SJCRH30 (cell line): ENCODE measurements around the gene STRN. TPM values are rescaled to one million over a fixed set of nuclear protein-coding genes. Genes with fewer than 3 reads are reported as not detected.
"Not testable (repeated sequence)": the region's sequence is repeated elsewhere in the genome, so short reads cannot be mapped to it uniquely, and the experiment has no call there.

Experiments used
- DNase-seq, 2 experiments: peaks; one replicate each; pipeline ENCODE4 v3.0.0-alpha.2; 2015 to 2020
- H3K27ac ChIP-seq: fragments of 250-450 bp; sonication (Bioruptor Pico); 2 replicates; pipeline ENCODE4 v1.5.1; 2020; ENCODE audit warnings: mild to moderate bottlenecking, moderate library complexity
- H3K27me3 ChIP-seq: fragments of 250-450 bp; sonication (Bioruptor Pico); 2 replicates; pipeline ENCODE4 v1.5.1; 2020; ENCODE audit warnings: mild to moderate bottlenecking, moderate library complexity
- H3K36me3 ChIP-seq: fragments of 250-450 bp; sonication (Bioruptor Pico); 2 replicates; pipeline ENCODE4 v1.5.1; 2020; ENCODE audit warnings: mild to moderate bottlenecking, moderate library complexity
- H3K4me1 ChIP-seq: fragments of 250-450 bp; sonication (Bioruptor Pico); 2 replicates; pipeline ENCODE4 v1.5.1; 2020; ENCODE audit warnings: mild to moderate bottlenecking, moderate library complexity
- H3K4me3 ChIP-seq: fragments of 250-450 bp; sonication (Bioruptor Pico); 2 replicates; pipeline ENCODE4 v1.5.1; 2020; ENCODE audit warnings: mild to moderate bottlenecking, moderate library complexity
- H3K9me3 ChIP-seq: fragments of 250-450 bp; sonication (Bioruptor Pico); replicated peaks from 2 replicates; pipeline ENCODE4 v1.5.1; 2020; ENCODE audit warnings: mild to moderate bottlenecking, moderate library complexity
- total RNA-seq: library from RNA; depleted of rRNA; stranded (reverse); fragments of >200 nt; shearing (Covaris generic); gene quantifications from 2 replicates; pipeline ENCODE4 v1.2.3, GENCODE V29; 2014

Gene STRN
- total RNA-seq, 1 experiment from 2014 or later = 37.3 TPM

DNA sequence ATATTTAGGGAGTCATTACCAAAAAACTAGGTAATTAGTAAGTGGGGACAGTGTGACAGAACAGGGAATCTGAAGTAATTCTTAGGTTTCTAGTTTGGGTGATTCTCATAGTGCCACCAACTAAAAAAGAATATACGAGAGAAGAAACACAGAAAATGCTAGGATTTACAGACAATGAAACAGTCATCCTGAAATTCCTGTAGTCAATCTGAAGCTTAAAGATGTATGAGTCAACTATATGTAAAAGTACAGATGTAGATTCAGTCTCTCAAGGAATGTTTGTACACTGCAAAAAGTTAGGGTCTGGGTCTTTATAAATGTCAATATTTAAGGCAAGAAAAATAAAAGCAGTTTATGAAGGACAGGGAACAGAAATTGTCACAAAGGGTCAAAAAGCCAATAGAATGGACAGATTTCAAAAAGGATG is 107.0 kb downstream of the STRN start:
- H3K4me3 ChIP-seq = no peak overlapping the region
- DNase-seq = no peak
- no peaks in the 10 kb centered on the region for H3K27me3 ChIP-seq
- H3K9me3 ChIP-seq = no peaks in the 10 kb centered on the region
- no peak overlapping the region for H3K27ac ChIP-seq
- peaks cover 22% of the 10 kb centered on the region for H3K36me3 ChIP-seq
- H3K4me1 ChIP-seq = no peaks in the 10 kb centered on the region

DNA sequence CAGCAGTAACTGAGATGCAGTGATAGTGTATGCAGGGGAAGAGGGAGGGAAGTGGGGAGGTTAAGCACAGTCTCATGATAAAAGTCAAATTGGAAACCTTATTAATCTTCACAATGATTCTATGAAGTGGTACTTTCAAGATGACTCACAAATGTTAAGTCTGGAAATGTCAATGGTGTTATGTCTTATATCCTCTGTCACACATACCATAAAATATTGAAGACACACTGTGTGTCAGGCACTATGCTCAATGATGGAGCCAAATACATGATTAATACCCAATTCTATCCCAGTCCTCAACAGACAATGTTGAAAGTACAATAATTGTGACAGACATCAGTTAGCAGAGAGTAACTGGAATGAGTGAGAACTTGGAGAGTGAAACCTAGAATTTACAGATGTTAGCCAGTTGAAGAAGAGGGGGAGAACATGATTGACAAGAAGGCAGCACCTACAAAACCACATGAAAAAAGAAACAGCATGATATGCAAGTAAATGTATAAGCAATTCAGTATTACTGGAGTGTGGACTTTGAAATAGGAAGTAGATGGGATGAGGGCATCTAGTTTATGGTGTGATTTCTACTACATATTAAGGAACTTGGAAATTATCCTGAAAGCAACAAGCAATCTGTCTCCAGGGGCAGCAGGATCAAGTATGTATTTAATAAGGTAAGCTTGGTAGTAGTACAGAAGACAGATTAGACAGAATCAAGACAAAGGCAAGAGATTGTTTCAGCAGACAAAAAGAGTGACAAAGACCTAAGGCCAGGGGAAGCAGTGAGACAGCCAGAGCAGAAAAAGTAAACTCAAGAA is 107.6 kb downstream of the STRN start:
- Histone ChIP-seq H3K4me3 (no peak overlapping the region), H3K27me3 (no peaks in the 10 kb centered on the region), H3K27ac (no peak overlapping the region), H3K4me1 (no peaks in the 10 kb centered on the region), H3K36me3 (peaks cover 20% of the 10 kb centered on the region), H3K9me3 (no peaks in the 10 kb centered on the region)
- no peak for DNase-seq

DNA sequence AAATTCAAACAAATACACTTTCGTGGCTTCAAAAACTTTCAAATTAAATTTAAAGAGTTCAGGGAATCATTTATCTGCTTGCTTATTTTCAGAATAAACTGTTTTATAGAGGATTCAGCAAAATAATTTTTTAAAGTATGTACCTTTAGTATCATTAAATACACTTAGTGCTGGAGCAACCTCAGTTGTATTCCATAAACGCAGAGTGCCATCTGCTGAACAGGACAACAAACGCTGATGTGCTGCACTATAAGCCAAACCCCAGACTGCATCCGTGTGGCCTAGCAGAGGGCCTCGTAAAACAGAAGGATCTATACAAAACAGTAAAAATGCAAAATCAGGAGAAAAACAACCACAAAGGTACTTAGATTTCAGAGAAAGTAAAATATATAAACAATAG is 108.6 kb downstream of the STRN start:
- Histone ChIP-seq H3K4me1 (no peaks in the 10 kb centered on the region), H3K36me3 (peaks cover 20% of the 10 kb centered on the region), H3K4me3 (no peak overlapping the region), H3K27me3 (no peaks in the 10 kb centered on the region), H3K27ac (no peak overlapping the region), H3K9me3 (no peaks in the 10 kb centered on the region)
- DNase-seq = no peak

DNA sequence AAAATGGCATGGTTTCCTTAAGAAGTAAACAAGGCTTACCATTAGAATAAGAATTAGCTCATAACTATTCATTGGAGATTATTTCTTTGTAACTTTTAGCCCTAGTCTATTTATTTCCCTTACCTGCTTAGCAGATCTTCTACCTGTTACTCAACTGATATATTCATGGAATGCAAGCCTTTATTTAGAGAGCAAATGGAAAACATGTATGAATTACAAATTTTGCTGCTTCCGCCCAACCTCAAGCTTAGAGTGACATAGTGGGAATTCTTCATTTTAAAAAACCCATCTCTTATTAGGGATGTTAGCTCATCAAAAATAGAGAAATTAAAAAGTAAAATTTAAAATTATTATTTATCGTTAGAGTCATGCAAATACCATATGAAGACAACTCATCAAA is 110.9 kb downstream of the STRN start:
- no peak for DNase-seq
- Histone ChIP-seq H3K36me3 (peaks cover 24% of the 10 kb centered on the region), H3K4me3 (no peak overlapping the region), H3K27me3 (no peaks in the 10 kb centered on the region), H3K4me1 (no peaks in the 10 kb centered on the region), H3K9me3 (no peaks in the 10 kb centered on the region), H3K27ac (no peak overlapping the region)

DNA sequence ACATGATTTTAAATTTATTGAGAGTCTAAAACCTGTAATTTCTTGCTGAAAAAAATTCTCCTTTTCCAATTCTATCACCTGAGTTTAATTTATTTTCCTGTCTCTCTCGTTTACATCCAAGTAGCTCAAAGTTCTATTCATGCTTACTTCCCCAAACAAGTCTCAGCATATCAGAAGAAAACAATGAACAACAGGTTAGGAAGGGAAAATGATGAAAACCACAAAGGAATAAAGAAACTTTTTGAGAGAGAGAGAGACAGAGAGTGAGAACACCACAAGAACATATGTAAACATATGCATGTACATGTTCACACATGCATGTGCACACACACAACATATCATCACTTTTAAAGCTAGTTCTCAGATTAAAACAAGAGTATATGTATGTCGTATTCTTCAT is 112.1 kb downstream of the STRN start:
- Histone ChIP-seq H3K9me3 (no peaks in the 10 kb centered on the region), H3K36me3 (peaks cover 28% of the 10 kb centered on the region), H3K27me3 (no peaks in the 10 kb centered on the region)

DNA sequence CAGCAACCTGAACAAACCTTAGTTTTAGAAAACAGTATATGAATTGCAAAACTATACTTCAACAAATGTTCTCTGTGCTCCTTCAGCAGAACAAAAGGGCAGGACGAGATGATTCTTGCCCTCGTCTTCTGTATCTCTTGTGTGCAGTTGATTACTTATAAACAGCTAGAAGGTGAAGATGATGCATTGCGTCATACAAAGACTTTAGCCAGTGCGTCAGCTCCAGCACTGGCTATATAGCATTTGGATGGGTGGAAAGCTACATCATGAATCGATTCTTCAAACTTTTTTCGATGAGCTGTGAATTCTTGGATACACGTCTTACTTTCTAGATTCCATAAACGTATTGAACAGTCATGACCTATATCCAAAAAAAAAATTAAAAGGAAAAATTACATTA is 117.1 kb downstream of the STRN start:
- Histone ChIP-seq H3K27ac (no peak overlapping the region), H3K4me1 (no peaks in the 10 kb centered on the region), H3K27me3 (no peaks in the 10 kb centered on the region), H3K9me3 (no peaks in the 10 kb centered on the region), H3K36me3 (peaks cover 13% of the 10 kb centered on the region; the same call in 1 of the 2 replicates), H3K4me3 (no peak overlapping the region)
- DNase-seq = no peak

More for the DNA sequence above, 112.1 kb downstream of the STRN start:
- H3K4me1 ChIP-seq = no peaks in the 10 kb centered on the region
- no peak for DNase-seq
- no peak overlapping the region for H3K27ac ChIP-seq
- no peak overlapping the region for H3K4me3 ChIP-seq

DNA sequence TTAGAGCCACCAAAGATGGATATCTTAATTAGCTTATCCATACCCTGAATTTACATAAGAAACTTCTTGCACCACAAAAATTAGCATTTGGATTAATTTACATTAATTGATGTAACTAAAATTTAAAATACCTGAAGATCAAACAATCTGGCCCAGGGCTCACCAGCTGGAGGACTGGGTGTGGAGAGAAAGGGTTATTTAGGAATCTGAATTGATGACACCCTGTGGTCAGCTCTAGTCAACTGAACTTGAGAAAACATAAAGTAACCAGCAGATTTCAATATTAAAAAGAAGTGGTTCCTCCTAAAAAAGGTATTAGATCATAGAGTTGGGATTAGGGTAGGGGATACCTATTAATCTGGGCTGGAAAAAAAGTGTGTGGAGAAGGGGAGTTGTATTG is 122.5 kb downstream of the STRN start:
- Histone ChIP-seq H3K4me1 (no peaks in the 10 kb centered on the region), H3K9me3 (no peaks in the 10 kb centered on the region), H3K27ac (no peak overlapping the region), H3K4me3 (no peak overlapping the region), H3K27me3 (no peaks in the 10 kb centered on the region), H3K36me3 (peaks cover 3% of the 10 kb centered on the region; the same call in 1 of the 2 replicates)
- DNase-seq = no peak

DNA sequence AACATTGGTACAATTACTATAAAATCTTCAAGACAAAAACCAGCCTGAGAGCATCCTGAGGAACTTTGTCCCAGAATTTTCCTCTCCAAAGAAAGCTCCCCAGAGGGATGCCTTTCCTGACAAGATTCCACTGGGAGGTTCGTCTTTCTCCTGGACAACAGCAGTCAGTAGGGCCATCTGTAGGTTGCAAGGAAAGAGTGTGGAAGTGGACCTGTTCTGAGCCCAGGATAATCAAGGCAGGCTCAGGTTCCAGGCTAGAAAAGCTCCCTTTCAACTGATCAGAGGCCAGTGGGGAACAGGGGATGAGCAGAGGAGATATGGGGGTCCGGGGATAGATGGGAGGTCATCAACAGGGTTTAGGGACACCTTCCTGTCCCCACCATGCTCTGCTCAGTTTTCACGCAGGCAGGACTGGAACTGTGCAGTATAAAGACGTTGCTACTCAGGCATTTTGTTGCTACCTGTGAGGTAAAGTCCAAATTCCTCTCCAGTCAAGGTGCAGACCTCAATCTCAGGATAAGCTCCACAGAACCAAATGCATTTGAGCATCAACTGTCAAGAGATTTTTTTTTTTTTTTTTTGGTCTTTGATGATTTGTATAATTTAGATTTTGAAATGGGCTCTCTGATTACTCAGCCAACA is 126.2 kb downstream of the STRN start:
- Histone ChIP-seq H3K36me3 (no peaks in the 10 kb centered on the region), H3K4me1 (no peaks in the 10 kb centered on the region), H3K27me3 (no peaks in the 10 kb centered on the region), H3K27ac (no peak overlapping the region), H3K4me3 (no peak overlapping the region), H3K9me3 (no peaks in the 10 kb centered on the region)
- no peak for DNase-seq

DNA sequence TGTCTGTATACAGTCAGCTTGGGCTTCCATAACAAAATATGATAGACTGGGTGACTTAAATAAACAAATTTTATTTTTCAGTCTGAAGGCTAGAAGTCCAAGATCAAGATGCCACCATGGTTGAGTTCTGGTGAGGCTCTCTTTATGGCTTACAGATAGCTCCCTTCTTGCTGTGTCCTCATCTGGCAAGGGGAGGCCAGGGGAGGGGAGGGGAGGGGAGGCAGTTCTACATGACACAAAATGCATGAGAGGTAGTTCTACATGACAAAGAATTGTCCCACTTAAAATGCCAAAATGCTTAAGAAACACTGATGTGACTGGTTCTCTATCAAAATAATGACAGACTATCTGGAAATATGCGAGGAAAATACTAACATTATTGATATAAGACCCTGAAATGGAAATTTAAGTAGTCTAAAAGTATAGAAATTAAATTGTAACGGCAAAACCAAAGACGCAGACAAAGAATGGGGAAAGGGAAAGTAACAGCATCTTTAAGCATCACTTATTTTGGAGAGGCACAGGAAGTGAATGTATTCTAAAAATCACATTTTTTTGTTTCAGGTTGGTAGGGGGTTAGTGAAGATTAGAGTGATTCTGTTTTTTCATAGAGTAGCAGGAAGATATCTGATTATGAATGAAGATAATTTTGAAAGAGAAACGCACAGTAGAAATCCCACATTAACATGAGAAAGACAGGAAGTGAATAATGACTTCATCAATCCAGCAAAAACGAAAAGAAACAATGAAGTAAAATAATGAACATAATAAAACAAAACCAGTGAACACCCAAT is 131.4 kb downstream of the STRN start:
- Histone ChIP-seq H3K4me3 (no peak overlapping the region), H3K27ac (no peak overlapping the region), H3K27me3 (no peaks in the 10 kb centered on the region), H3K36me3 (no peaks in the 10 kb centered on the region), H3K9me3 (no peaks in the 10 kb centered on the region), H3K4me1 (no peaks in the 10 kb centered on the region)
- DNase-seq = no peak

DNA sequence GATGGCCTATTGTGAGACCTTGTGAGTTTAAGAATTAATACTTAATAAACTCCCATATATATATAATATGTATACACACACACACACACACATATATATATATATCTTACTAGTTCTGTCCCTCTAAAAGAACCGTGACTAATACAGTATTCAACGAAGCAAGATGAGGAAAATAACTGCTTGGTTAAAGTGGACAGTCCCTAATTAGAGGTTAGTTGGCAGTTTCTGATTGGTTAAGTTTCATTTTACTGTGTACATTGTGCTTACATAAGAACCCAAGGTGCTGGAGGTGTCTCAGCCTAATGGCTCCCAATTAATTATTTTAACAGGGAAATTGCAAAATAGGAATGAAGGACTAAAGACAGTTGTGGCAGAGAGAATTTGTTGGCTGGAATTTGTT is 132.1 kb downstream of the STRN start:
- Histone ChIP-seq H3K4me1 (no peaks in the 10 kb centered on the region), H3K36me3 (no peaks in the 10 kb centered on the region), H3K4me3 (no peak overlapping the region), H3K9me3 (no peaks in the 10 kb centered on the region), H3K27me3 (no peaks in the 10 kb centered on the region), H3K27ac (no peak overlapping the region)
- DNase-seq = no peak

DNA sequence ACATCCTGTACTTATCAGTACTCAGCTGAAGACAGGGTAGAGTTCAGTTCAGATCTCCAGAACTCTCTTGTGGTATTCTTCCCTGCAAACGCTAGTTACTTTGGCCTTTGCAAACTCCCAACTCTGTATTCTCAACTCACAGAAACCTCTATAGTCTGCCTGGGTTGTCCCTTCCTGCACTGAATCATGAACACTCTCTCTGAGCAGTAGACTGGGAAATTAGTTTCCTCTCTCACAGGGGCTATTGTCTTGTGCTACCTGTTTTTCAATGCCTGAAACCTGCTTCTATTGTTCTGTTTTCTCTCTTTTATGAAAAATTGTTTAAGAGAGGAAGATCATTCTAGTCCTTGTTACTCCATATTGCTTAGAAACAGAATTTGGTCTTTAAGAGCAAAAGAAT is 135.2 kb downstream of the STRN start:
- H3K4me1 ChIP-seq = no peaks in the 10 kb centered on the region
- no peak for DNase-seq
- H3K9me3 ChIP-seq = no peaks in the 10 kb centered on the region
- H3K4me3 ChIP-seq = no peak overlapping the region
- no peaks in the 10 kb centered on the region for H3K27me3 ChIP-seq
- H3K36me3 ChIP-seq = no peaks in the 10 kb centered on the region
- no peak overlapping the region for H3K27ac ChIP-seq

DNA sequence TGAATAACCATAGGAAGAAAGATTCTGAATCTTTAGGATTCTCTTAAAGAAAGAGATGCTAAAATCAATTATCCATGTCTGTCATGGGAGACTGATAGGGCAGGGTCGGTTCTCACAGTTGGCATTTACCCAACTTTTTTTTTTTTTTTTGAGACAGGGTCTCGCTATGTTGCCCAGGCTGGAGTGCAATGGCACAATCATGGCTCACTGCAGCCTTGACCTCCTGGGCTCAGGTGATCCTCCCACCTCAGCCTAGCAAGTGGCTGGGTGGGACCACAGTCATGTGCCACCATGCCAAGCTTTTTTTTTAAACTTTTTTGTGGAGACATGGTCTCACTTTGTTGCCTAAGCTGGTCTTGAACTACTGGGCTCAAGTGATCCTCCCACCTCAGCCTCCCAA is 141.7 kb downstream of the STRN start:
- DNase-seq, H3K27ac ChIP-seq, H3K4me3 ChIP-seq, H3K36me3 ChIP-seq, H3K9me3 ChIP-seq, H3K4me1 ChIP-seq, H3K27me3 ChIP-seq: not testable (repeated sequence)

DNA sequence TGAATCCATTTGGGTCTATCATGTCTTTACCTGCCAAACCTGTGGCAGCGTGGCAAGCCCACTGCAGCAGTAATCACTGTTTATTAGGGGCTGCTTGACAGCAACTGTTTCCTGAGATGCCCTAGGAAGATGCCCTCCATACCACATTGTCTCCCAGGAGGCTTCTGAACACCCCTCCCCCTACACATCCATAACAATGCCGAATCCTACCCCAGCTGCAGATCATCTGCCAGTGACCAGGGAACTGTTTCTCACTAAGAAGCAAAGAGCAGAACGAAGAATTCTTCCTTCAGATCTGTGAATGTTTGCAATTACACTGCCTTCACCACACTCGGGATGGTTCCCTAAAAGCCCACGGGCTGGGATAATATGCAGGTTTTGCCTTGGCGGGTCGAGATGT is 142.1 kb downstream of the STRN start:
- Histone ChIP-seq H3K4me3 (no peak overlapping the region), H3K4me1 (no peaks in the 10 kb centered on the region), H3K27me3 (no peaks in the 10 kb centered on the region; the same call in 1 of the 2 replicates), H3K36me3 (no peaks in the 10 kb centered on the region), H3K9me3 (no peaks in the 10 kb centered on the region), H3K27ac (no peak overlapping the region)
- no peak for DNase-seq

DNA sequence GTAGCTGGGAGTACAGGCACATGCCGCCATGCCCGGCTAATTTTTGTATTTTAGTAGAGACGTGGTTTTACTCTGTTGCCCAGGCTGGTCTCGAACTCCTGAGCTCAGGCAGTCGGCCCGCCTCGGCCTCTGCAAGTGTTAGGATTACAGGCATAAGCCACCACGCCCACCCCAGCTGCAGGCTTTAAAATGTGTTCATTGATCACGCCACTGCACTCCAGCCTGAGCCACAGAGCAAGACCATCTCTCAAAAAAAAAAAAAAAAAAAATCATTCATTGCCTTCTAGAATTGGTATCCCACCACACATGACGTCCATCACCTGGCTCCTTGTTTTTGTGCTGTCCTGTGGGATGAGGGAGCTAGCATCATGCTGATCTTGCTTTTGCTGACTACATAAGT is 142.5 kb downstream of the STRN start:
- DNase-seq = no peak
- Histone ChIP-seq H3K4me3 (no peak overlapping the region), H3K4me1 (no peaks in the 10 kb centered on the region), H3K27ac (no peak overlapping the region), H3K9me3 (no peaks in the 10 kb centered on the region), H3K27me3 (no peaks in the 10 kb centered on the region; the same call in 1 of the 2 replicates), H3K36me3 (no peaks in the 10 kb centered on the region)

DNA sequence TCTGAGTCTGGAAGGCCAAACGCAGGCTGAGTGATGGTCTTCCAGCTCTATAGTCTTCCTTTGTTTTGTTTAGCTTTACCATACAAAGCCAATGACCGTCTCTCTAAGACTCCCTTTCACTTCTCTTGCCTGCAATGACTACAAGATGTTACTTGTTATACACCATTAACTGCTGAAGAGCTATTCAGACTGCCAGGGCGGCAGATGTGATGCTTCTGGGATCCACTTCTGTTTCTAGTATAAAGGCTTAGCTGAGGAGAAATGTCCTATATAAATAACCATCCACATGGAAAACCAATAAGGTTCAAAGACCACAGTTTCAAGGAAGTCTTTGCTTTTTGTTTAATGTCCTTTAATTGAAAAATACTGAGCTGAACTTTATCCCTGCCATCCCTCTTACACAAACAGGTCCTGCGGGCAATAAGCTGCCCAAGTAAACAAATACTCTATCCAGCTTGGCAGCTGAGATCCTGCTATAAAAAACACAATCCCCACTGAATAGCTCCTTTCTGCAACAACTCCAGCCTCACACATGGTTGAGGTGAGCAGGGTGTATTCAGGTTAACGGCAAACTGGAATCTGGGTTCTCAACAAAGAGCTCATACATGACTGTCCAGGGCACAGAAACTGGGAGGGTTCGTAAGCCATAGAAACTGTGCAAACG is 145.3 kb downstream of the STRN start:
- H3K4me1 ChIP-seq = no peaks in the 10 kb centered on the region
- no peaks in the 10 kb centered on the region for H3K36me3 ChIP-seq
- H3K27ac ChIP-seq = no peak overlapping the region
- H3K4me3 ChIP-seq = no peak overlapping the region
- no peaks in the 10 kb centered on the region for H3K9me3 ChIP-seq
- DNase-seq = no peak
- H3K27me3 ChIP-seq = peaks cover 3% of the 10 kb centered on the region; the same call in 1 of the 2 replicates
